ENCODE data around the gene KRTAP4-7.
A peak's percentile ranks its signal among the peaks of the same experiment; 100 is the strongest.
"Not testable (repeated sequence)": the region's sequence is repeated elsewhere in the genome, so short reads cannot be mapped to it uniquely, and the experiment has no call there.

The KRTAP4-7 gene

DNA sequence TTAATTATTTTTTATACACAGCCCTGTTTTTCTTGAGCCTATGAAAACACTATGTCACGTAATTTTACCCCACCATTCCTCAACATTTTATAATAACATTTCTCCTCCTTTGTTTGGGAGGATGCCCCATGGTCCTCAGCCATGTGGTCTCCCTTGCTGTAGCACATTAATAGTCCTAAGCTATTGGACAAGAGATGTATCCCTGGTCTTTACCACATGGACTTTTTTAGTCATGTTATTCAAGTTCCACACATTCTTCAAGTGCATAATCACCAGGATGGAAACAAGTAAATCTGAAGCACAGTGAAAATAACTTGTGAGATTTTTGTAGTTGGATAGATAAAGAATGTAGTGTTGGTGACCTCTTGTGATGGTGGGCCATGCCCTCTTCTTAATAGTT lies 22.0 kb upstream of the KRTAP4-7 start:
- H3K4me3 ChIP-seq (ENCODE audit: low read length): no peak overlapping the region
- TF ChIP-seq, protein P1, sequence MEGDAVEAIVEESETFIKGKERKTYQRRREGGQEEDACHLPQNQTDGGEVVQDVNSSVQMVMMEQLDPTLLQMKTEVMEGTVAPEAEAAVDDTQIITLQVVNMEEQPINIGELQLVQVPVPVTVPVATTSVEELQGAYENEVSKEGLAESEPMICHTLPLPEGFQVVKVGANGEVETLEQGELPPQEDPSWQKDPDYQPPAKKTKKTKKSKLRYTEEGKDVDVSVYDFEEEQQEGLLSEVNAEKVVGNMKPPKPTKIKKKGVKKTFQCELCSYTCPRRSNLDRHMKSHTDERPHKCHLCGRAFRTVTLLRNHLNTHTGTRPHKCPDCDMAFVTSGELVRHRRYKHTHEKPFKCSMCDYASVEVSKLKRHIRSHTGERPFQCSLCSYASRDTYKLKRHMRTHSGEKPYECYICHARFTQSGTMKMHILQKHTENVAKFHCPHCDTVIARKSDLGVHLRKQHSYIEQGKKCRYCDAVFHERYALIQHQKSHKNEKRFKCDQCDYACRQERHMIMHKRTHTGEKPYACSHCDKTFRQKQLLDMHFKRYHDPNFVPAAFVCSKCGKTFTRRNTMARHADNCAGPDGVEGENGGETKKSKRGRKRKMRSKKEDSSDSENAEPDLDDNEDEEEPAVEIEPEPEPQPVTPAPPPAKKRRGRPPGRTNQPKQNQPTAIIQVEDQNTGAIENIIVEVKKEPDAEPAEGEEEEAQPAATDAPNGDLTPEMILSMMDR (IDR thresholded peaks at IDR 0.05; ENCODE audit: insufficient read depth, low read depth, low read length, missing control alignments): no peak
- DNase-seq (ENCODE audit: low read depth): peak; percentile 59

DNA sequence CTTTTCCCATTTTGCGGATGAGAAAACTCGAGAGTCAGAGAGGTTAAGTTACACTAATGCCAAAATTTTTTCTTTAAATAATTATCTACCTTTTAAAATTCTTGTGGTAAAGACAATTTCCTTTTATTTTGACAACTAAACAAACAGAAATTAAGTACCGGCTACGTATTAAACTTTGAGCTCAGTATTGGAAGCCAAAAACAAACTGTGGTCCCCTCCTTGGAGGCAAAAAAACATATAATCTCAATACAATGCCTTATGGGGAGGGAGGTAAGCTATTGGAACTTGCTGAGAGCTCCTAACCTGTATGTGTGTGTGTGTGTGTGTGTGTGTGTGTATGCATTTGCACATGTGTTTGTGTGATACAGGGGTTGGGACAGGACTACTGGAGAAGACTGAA lies 20.5 kb upstream of the KRTAP4-7 start:
- TF ChIP-seq, protein P1 (IDR thresholded peaks at IDR 0.05; ENCODE audit: insufficient read depth, low read depth, low read length, missing control alignments): no peak
- no peak overlapping the region for H3K4me3 ChIP-seq (ENCODE audit: low read length)
- DNase-seq (ENCODE audit: low read depth): no peak

DNA sequence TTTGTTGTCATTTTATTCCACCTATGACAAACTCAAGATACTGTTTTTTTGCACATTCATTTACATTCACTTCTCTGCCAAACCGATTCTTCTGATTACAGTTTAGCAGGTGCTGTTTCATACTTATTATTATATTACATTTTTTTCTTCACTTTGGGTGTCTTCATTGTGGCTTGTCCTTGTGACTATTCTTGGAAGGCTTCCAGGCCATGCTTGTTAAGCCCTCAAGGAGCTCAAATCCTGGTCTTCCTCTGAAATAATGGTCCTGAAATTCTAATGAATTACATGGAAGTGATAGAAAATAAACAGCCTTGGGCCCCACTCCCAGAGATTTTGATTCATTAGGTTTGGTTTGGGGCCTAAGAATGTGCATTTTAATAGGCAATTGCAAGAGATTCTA lies 19.6 kb upstream of the KRTAP4-7 start:
- TF ChIP-seq, protein P1 (IDR thresholded peaks at IDR 0.05; ENCODE audit: insufficient read depth, low read depth, low read length, missing control alignments): no peak
- no peak overlapping the region for H3K4me3 ChIP-seq (ENCODE audit: low read length)
- no peak for DNase-seq (ENCODE audit: low read depth)

DNA sequence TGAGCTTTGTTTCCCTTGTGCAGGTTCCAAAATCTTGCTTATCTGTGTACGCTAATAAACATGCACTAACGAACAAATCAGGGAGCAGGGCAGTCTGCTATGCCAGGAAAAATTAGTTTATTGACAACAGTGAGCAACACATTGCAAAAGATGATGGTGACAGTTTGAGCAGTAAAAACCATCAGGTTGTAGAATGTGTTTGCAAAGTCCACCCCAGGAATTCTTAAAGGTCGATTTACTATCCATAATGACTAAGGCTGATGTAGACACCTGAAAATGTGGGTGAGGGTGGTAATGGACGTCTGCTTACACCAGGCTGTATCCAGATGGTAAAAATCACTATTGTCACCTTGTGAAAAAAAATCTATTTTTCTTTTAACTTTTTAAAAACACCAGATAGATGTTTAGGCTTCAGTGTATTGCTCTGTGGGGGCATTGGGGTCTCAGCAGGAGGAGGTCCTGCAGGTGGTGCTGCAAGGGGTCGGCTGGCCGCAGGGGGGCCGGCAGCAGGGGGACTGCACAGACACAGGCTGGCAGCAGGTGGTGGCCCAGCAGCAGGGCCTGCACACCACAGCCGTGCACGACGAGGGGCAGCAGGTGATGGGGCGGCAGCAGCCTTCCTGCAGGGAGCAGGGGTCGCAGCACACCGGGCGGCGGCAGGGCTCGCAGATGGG lies 18.8 kb upstream of the KRTAP4-7 start:
- not testable (repeated sequence) for DNase-seq (ENCODE audit: low read depth); H3K4me3 ChIP-seq (ENCODE audit: low read length)

DNA sequence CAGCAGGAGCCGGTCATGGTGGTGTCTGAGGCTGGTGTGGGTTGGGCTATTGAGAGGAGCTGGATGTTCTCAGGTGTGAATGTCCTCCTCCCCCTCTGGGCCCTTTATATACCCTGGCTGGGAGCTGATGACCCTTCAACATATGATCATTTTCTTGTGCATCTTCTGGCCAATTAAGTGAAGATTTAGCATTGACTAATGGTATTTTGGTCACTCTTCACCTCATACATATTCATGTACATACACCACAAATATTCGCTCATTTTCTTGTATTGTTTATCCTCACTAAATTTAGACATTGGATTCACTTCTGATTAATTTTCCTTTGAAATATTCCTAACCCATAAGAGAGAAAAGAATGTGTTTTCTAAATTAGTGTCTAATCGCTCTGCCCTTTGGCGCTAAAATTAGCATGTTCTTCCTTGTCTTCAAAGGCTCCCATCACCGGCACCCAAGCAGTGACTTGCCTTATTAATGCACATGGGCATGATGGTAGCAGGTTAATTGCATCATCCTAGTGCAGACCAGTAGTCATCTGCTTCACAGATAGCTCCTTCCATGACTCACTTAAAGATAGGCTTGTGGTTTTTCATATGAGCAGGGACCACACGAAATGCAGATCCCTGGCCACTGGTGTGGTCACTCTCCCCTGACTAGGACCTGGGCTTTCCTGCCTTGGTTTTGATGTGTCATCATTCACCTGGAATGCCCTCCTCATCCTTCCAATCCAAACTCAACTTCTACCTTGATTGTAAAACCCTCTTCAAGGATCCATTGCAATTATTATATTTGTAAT lies 17.9 kb upstream of the KRTAP4-7 start, which contains the start of gene KRTAP2-4:
Gene KRTAP2-4, minus strand, starts transcription at position 51 of the 796 bp plus-strand sequence. Its CDS starts 34 bp downstream, at position 17.
- TF ChIP-seq, protein P1 (IDR thresholded peaks at IDR 0.05; ENCODE audit: insufficient read depth, low read depth, low read length, missing control alignments): no peak
- peak; percentile 96 for DNase-seq (ENCODE audit: low read depth)
- H3K4me3 ChIP-seq (ENCODE audit: low read length): no peak within 1 kb of the TSS

DNA sequence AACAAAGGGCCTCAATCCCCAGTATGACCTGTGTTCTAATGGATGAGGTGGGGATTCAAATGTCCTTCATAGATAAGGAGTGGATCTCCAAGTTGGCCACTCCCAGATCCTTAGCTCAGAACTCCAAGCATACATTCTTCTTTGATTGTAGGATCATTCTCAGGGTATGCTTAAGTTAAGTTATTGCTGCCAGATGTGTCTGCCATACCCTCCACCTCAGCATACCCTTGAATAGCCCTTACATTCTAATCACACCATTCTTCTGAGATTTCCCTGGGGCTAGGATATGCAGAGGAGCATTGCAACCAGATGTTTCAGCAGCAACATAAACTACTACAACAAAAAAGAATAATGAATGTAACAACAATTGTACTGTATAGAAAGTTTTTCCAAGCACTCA lies 16.7 kb upstream of the KRTAP4-7 start:
- no peak overlapping the region for H3K4me3 ChIP-seq (ENCODE audit: low read length)
- DNase-seq (ENCODE audit: low read depth): no peak
- TF ChIP-seq, protein P1 (IDR thresholded peaks at IDR 0.05; ENCODE audit: insufficient read depth, low read depth, low read length, missing control alignments): no peak

DNA sequence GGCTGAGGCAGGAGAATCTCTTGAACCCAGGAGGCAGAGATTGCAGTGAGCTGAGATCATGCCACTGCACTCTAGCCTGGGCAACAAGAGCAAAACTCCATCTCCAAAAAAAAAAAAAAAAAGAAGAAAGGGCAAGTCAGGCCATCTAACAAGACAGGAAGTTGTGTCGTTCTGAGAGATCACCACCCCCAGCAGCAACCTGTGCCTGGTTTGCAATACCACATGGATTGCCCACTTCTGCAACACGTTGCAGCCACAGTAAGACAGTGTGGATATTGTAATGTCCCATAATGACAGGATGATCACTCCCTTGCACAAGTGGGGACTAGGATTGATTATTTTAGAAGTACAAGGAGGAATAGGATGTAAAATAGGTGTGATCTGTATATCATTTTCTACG lies 14.9 kb upstream of the KRTAP4-7 start:
- no peak overlapping the region for H3K4me3 ChIP-seq (ENCODE audit: low read length)
- DNase-seq (ENCODE audit: low read depth): no peak
- TF ChIP-seq, protein P1 (IDR thresholded peaks at IDR 0.05; ENCODE audit: insufficient read depth, low read depth, low read length, missing control alignments): no peak
